ENCODE data around the gene FOXD2.

The FOXD2 gene

GRCh38 chr1:47437447-47438164, at the start of gene FOXD2:
Gene FOXD2, plus strand, starts transcription at chr1:47438044. Its CDS starts 92 bp downstream, at chr1:47438136.
- peak; percentile 91 for DNase-seq

GRCh38 chr1:47388891-47389238, 49.0 kb upstream of the FOXD2 start:
- DNase-seq = peak; percentile 26

GRCh38 chr1:47389731-47390130, 48.1 kb upstream of the FOXD2 start:
- no peak for DNase-seq

DNA sequence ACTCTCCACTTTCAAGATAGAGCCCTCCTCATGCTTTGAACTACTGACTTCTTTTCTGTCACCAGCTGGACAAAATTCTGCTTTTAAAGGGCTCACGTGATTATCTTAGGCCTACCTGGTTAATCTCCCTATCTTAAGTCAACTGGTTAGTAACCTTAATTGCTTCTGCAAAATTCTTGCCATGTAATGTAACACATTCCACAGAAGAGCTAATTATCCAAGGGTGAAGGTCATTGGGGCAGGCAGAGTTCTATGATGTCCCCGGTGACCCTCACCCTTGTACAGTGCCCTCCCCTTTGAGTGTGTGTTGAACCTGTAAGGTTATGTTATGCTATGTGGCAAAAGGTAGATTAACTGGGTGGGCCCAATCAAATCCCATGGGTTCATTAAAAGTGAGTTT, 47.0 kb upstream of the FOXD2 start:
- DNase-seq = no peak

GRCh38 chr1:47393141-47393540, 44.7 kb upstream of the FOXD2 start:
- DNase-seq = no peak

- DNase-seq = no peak
These were observed 42.4 kb upstream of the FOXD2 start for GRCh38 chr1:47395433-47395832.

- DNase-seq = no peak
These were observed 41.1 kb upstream of the FOXD2 start for GRCh38 chr1:47396671-47397196.

DNA sequence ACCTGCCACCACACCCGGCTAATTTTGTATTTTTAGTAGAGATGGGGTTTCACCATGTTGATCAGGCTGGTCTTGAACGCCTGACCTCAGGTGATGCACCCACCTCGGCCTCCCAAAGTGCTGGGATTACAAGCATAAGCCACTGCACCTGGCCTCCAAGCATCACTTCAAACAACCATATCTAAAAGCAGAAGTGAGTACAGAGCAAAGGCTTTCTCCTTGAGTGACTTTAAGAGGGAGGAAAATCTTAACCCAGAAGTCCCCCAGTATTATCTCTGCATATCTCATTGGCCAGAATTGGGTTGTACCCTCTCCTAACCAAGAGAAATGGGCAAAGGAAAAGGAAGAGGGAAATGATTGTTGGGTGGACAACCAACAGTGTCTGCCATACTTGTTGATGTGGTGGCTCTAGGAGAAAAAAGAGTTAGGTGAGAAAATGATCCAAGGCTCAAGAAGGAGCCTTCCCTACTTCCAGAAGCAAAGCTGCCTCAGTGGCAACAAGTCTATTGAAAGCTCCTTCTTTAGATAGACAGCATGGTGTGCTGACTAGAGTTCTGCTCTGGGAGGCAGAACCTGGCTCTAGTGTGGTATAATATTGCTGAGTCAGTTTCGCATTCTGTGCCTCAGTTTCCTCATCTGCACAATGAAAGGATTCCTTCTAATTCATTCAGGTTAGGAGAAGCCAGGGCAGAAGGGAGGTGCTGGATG, 38.6 kb upstream of the FOXD2 start:
- no peak for DNase-seq

DNA sequence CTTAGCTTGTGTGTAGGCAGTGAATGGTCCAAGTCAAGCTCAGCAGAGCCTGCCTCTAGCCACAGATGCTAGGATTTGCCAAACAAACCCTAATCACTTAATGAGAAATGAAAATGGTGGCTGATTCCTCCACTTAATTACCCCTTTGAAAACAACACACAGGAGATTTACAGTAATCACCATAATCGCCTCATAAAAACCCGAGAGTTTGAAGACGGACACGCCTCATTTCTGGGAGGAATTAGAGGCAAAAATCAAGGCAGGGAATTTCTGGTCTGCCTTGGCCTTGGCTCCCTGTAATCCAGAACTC, 38.0 kb upstream of the FOXD2 start:
- no peak for DNase-seq

DNA sequence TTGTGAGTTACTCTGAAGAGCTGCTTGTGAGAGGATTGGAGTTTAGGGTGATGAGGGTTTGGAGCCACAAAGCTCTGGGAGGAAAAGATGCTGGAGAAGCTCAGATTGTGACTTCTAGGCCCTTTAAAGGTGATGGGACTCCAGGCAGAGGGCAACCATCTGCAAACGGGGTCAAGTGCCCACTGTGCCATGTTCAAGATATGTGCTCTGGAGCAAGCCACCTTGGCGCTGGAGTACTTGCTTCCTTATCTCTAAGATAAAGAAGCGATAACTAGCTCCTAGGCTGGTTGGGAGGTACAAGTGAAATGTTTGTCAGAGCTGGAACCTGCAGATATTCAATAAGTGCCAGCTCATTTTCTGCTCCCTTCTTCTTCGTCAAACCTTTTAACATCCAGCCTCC, 36.1 kb upstream of the FOXD2 start:
- no peak for DNase-seq

DNA sequence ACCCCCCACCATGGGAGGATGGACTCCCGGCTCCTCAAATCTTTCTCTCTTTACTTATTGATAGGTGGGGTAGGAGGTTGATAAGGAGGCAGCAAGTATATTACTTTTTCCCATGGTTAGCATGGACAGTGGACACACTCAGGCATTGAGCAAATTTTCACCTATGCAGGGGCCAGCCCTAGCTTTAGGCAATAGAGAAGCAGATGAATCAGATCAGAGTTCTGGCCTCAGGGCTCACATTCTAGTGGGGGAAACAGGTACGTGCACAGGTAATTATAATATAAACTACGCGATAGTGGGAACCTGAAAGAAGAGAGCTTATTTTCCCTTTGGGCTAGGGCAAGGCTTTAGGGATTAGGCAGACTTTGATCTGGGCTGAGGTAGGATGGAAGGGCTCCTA, 35.3 kb upstream of the FOXD2 start:
- DNase-seq = no peak

DNA sequence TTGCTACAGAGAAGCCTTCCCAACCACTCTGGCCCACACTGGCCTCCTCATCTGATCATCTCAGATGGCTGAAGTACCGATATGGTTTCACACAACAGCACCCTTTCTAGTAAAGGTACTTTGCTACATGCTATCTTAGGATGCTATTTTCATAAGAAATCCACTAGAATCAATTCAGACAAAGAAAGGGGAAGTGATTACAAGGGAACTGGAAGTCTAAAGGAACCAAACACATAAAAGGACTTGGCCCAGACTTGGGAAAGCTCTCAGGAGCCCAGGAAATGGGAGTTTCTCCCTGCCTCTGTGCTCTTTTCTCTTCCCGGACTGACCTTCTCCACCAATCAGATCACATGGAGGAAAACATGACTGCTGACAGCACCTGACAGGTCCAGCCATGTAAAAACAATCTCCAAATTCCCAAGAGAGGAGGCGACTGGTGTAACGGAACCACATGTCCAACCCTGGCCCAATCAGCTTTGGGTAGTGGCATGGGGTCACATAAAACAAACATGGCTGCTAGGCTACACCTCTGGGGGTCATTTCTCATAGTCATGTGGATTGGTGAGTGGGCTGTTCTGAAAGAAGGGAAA, 34.4 kb upstream of the FOXD2 start:
- DNase-seq = no peak

DNA sequence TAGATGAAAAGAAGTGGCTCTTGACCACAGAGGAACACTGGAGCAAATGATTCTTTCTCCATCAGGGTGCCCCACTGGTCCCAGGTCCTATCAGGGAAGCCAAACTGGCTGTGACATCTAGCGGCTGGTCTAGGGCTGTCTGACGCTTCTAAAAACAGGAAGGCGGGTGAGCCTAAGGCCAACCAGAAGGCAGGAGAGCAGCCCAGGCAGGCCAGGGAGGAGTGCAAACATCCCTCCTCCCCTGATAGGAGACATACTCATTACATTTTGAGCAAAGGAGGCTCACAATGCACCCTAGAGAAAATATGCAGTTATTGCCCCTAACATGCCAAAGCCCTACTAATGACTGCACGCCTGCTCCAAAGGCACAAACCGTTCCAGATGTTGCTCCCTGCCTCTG, 32.1 kb upstream of the FOXD2 start:
- no peak for DNase-seq

DNA sequence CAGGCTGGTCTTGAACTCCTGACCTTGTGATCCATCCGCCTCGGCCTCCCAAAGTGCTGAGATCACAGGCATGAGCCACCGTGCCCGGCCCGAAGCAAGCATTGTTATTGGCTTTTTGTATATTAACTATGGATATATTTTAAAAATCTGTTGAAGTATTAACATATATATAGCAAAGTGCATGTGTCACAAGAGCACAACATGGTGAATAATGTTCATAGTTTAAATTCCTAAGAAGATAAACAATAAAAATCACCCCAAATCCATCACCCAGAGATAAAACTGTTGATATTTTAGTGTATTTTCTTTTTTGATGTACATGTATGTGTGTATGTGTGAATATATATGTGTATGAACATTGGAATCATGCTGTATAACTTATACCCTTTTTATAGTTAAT, 30.9 kb upstream of the FOXD2 start:
- no peak for DNase-seq

- no peak for DNase-seq
These were observed 30.4 kb upstream of the FOXD2 start for GRCh38 chr1:47407481-47407880.

- DNase-seq = no peak
These were observed 28.4 kb upstream of the FOXD2 start for GRCh38 chr1:47409311-47410067.

GRCh38 chr1:47410068-47410455, 27.8 kb upstream of the FOXD2 start:
- no peak for DNase-seq

DNA sequence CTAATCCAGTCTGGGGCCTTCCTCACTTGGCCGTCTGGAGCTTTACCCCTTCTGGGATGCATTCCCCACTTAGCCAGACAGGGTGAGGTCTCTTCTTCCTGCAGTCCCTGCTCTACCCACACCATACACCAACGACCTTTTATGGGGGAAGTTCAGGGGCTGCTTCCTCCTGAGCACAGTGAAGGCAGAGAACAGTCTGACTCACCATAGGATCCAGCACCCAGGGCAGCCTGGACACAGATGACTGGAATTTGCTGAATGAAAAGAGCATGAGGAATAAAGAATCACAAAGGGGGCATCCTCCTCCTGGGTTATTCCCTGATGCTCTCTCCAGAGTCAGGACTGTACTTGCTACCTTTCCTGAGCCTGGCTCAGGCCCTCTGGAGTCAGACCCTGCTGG, 26.4 kb upstream of the FOXD2 start:
- no peak for DNase-seq

GRCh38 chr1:47412437-47412836, 25.4 kb upstream of the FOXD2 start:
- no peak for DNase-seq

DNA sequence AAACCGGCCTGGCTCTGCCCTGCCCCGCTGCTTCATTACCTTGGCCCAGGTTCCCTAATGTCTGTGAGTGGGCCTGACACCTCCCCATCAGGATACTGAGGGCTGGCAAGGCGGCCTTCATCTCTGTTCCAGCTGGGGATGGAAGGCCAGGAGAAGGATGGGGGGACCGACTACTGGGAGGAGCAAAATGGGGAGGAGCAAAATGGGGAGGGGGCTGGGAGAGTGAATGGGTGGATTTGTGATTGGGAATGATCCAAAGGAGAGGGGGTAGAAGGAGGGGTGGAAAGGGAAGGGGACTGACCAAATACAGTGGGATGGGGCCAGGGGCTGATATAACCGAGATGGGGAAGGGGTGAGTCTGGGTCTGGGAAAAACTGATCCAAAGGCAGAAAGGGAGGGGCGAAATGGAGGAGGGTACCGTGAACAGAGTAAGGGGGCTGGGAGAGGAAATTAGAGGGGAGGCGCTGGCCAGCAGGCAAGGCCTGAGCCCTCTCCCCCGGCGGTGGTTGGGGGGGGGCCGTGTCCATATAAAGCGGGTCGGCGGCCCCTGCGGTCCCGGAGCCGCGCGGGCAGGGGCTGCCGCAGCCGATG, 22.0 kb upstream of the FOXD2 start, which contains the start of gene FOXE3:
TSS of gene FOXE3 (plus strand) at position 558 of the 591 bp plus-strand sequence. CDS start at position 589, 31 bp downstream.
- no peak for DNase-seq

GRCh38 chr1:47416319-47417169, 21.3 kb upstream of the FOXD2 start:
- DNase-seq = no peak
